CD14-positive monocyte (primary cell): ENCODE data around the gene CYP27B1. TPM values are rescaled to one million over a fixed set of nuclear protein-coding genes. Genes with fewer than 3 reads are reported as not detected.

Source experiments
- DNase-seq, 3 donors: peaks; one replicate each; pipeline ENCODE4 v3.0.0-alpha.2; 2011 to 2022
- H2AFZ ChIP-seq: 2 replicates; pipeline ENCODE4 v1.6.0; 2012; ENCODE audit warnings: mild to moderate bottlenecking, low read depth, low read length, inconsistent platforms; ENCODE audit not compliant: insufficient read depth, poor library complexity, severe bottlenecking
- H3K27ac ChIP-seq, 2 donors: 1 replicate in 1 of 2; 2 replicates in 1 of 2; pipeline ENCODE4 v1.5.1; 2012 to 2013; ENCODE audit warnings: low read length in 2 of 2, control low read depth in 1 of 2, inconsistent platforms in 1 of 2, low read depth in 1 of 2, mild to moderate bottlenecking in 1 of 2
- H3K27me3 ChIP-seq, 2 donors: one replicate each; pipeline versions ENCODE4 v1.6.0 to v1.6.1; 2011 to 2013; ENCODE audit warnings: low read length in 2 of 2; ENCODE audit not compliant: control insufficient read depth in 2 of 2, insufficient read depth in 2 of 2
- H3K36me3 ChIP-seq, 2 donors: replicated peaks in 1 of 2; 1 replicate in 1 of 2; 2 replicates in 1 of 2; pipeline versions ENCODE4 v1.5.1 to v1.6.1; 2012 to 2013; ENCODE audit warnings: low read length in 2 of 2, control low read depth in 1 of 2, inconsistent platforms in 1 of 2, mild to moderate bottlenecking in 1 of 2; ENCODE audit not compliant: insufficient read depth in 2 of 2, control insufficient read depth in 1 of 2
- H3K4me1 ChIP-seq, 2 donors: 1 replicate in 1 of 2; 2 replicates in 1 of 2; pipeline versions ENCODE4 v1.5.1 to v1.6.1; 2012 to 2013; ENCODE audit warnings: low read length in 2 of 2, control low read depth in 1 of 2, inconsistent platforms in 1 of 2, mild to moderate bottlenecking in 1 of 2, moderate library complexity in 1 of 2; ENCODE audit not compliant: insufficient read depth in 2 of 2, control insufficient read depth in 1 of 2
- H3K4me2 ChIP-seq: replicated peaks from 2 replicates; pipeline ENCODE3; 2012; ENCODE audit warnings: low read length, moderate library complexity, mild to moderate bottlenecking; ENCODE audit not compliant: poor library complexity, severe bottlenecking; ENCODE audit errors: extremely low read depth
- H3K4me3 ChIP-seq, 3 experiments: fragments of 200-600 bp in 1 of 3; sonication (generic) in 1 of 3; replicated peaks in 1 of 3; 1 replicate in 2 of 3; 2 replicates in 1 of 3; pipeline ENCODE4 v1.5.1; 2011 to 2013; ENCODE audit warnings: low read length in 3 of 3, mild to moderate bottlenecking in 3 of 3, control low read depth in 2 of 3, low read depth in 2 of 3, inconsistent platforms in 1 of 3, moderate library complexity in 1 of 3
- H3K79me2 ChIP-seq: 2 replicates; pipeline ENCODE4 v1.6.0; 2012; ENCODE audit warnings: mild to moderate bottlenecking, control low read depth, inconsistent platforms, low read length, moderate library complexity; ENCODE audit not compliant: insufficient read depth
- H3K9ac ChIP-seq: 2 replicates; pipeline ENCODE4 v1.6.0; 2017; ENCODE audit warnings: low read length, mild to moderate bottlenecking; ENCODE audit not compliant: insufficient read depth, poor library complexity, severe bottlenecking
- H3K9me3 ChIP-seq, 2 donors: replicated peaks in 1 of 2; 1 replicate in 1 of 2; 2 replicates in 1 of 2; pipeline versions ENCODE4 v1.5.1 to v1.6.1; 2012 to 2013; ENCODE audit warnings: low read length in 2 of 2, control low read depth in 1 of 2; ENCODE audit not compliant: control insufficient read depth in 1 of 2, insufficient read depth in 1 of 2
- H4K20me1 ChIP-seq: 2 replicates; pipeline ENCODE4 v1.6.0; 2012; ENCODE audit warnings: mild to moderate bottlenecking, low read length, control low read depth, moderate library complexity; ENCODE audit not compliant: insufficient read depth
- H3K27ac Mint-ChIP-seq, 7 donors: one replicate each; pipeline ENCODE4 v1.8.0; 2020; ENCODE audit warnings: mild to moderate bottlenecking in 7 of 7, mixed read lengths in 7 of 7, moderate library complexity in 6 of 7, inconsistent platforms in 2 of 7
- H3K27me3 Mint-ChIP-seq, 3 donors: one replicate each; pipeline ENCODE4 v1.8.0; 2021 to 2022; ENCODE audit warnings: low read depth in 3 of 3, mild to moderate bottlenecking in 3 of 3, mixed read lengths in 3 of 3, moderate library complexity in 3 of 3, inconsistent platforms in 1 of 3
- H3K36me3 Mint-ChIP-seq, 2 donors: one replicate each; pipeline ENCODE4 v1.8.0; 2020; ENCODE audit warnings: mixed read lengths in 2 of 2, inconsistent platforms in 1 of 2, mild to moderate bottlenecking in 1 of 2
- H3K4me1 Mint-ChIP-seq: one replicate; pipeline ENCODE4 v1.8.0; 2020; ENCODE audit warnings: mild to moderate bottlenecking, mixed read lengths
- H3K4me3 Mint-ChIP-seq, 2 donors: one replicate each; pipeline ENCODE4 v1.8.0; 2020; ENCODE audit warnings: mild to moderate bottlenecking in 2 of 2, mixed read lengths in 2 of 2, moderate library complexity in 1 of 2
- H3K9me3 Mint-ChIP-seq, 7 donors: one replicate each; pipeline ENCODE4 v1.8.0; 2020 to 2022; ENCODE audit warnings: mixed read lengths in 7 of 7, mild to moderate bottlenecking in 6 of 7, moderate library complexity in 6 of 7, inconsistent platforms in 2 of 7
- CTCF ChIP-seq: fragments of 200-600 bp; IDR thresholded peaks from one replicate; pipeline ENCODE4 v1.8.0; 2022; ENCODE audit warnings: antibody characterized with exemption, mild to moderate bottlenecking
- WGBS: methylation state at CpG from one replicate; pipeline ENCODE4 v1.1.5; 2013; ENCODE audit warnings: missing lambda C conversion rate; ENCODE audit not compliant: insufficient coverage; 5-methylcytosine and 5-hydroxymethylcytosine counted together
- intact Hi-C, 2 donors: fragments of 100-400 bp; cut with micrococcal nuclease; formaldehyde crosslinking; loops; one replicate each; pipeline versions ENCODE4 v1.15.0 to v1.15.1; 2023
- polyA plus RNA-seq, 3 donors: library from polyadenylated mRNA; depleted of rRNA in 1 of 3; unstranded in 2 of 3; stranded (reverse) in 1 of 3; fragments of 300-500 nt in 2 of 3; fragments of >200 nt in 1 of 3; fragmentation: Illumina TruSeq in 2 of 3; gene quantifications; 1 replicate in 2 of 3; 2 replicates in 1 of 3; pipeline ENCODE4 v1.2.3, GENCODE V29; 2012 to 2021

CYP27B1 gene
- polyA plus RNA-seq, 3 donors: 0.81 TPM; not detected in 2

GRCh38 chr12:57772429-57773322, 5.8 kb upstream of the CYP27B1 start, which contains the start of gene EEF1AKMT3:
Gene EEF1AKMT3 (plus strand): TSS chr12:57772614. CDS start chr12:57772725, 111 bp downstream.
- Histone ChIP-seq H3K36me3 (peaks cover 0 to 6% of the 10 kb centered on the region in 2 donors), H3K9me3 (no peaks in the 10 kb centered on the region), H3K79me2 (no peaks in the 10 kb centered on the region), H2AFZ (peak within 1 kb of the TSS; percentile 99), H3K27me3 (peaks cover 0 to 5% of the 10 kb centered on the region in 2 donors), H3K4me3 (peak within 1 kb of the TSS; percentile 77 to 98 (median 82)), H3K9ac (peak within 1 kb of the TSS; percentile 69), H4K20me1 (no peaks in the 10 kb centered on the region), H3K4me1 (peaks cover 36 to 40% of the 10 kb centered on the region in 2 donors), H3K4me2 (peak within 1 kb of the TSS; percentile 97), H3K27ac (peak within 1 kb of the TSS; percentile 72 to 93)
- 1% methylated on average over 53 of the region's 67 CpGs for WGBS
- peaks cover 3 to 7% (median 6%) of the 10 kb centered on the region in 3 donors for H3K27me3 Mint-ChIP-seq
- H3K27ac Mint-ChIP-seq: peak within 1 kb of the TSS; percentile 96 to 99 (median 98)
- TF ChIP-seq CTCF: no peak
- peaks cover 19 to 30% of the 10 kb centered on the region in 2 donors for H3K36me3 Mint-ChIP-seq
- DNase-seq: peak in 2 of 3 donors; percentile 10 to 28
- peaks cover 0 to 6% (median 0%) of the 10 kb centered on the region in 7 donors for H3K9me3 Mint-ChIP-seq
- intact Hi-C loops: loop anchor here in 1 of 2 donors (5.0 kb wide), 1 partner anchor 75 kb away; the partner anchor contains the start of gene CTDSP2
- peaks cover 37% of the 10 kb centered on the region for H3K4me1 Mint-ChIP-seq
- H3K4me3 Mint-ChIP-seq: peak within 1 kb of the TSS; percentile 96 to 98

- Histone ChIP-seq H4K20me1 (no peaks in the 10 kb centered on the region), H3K9me3 (peaks cover 0 to 6% of the 10 kb centered on the region in 2 donors), H3K4me3 (peak within 1 kb of the TSS; percentile 77 to 98 (median 82)), H3K4me1 (peaks cover 38 to 44% of the 10 kb centered on the region in 2 donors), H3K36me3 (peaks cover 0 to 6% of the 10 kb centered on the region in 2 donors), H3K27me3 (peaks cover 7 to 13% of the 10 kb centered on the region in 2 donors), H2AFZ (peak within 1 kb of the TSS; percentile 99), H3K79me2 (no peaks in the 10 kb centered on the region), H3K4me2 (peak within 1 kb of the TSS; percentile 97), H3K27ac (peak within 1 kb of the TSS; percentile 72 to 93), H3K9ac (peak within 1 kb of the TSS; percentile 69)
- no peak for TF ChIP-seq CTCF
- H3K4me1 Mint-ChIP-seq: peaks cover 39% of the 10 kb centered on the region
- intact Hi-C loops: loop anchor here in 1 of 2 donors (5.0 kb wide), 1 partner anchor 75 kb away; the partner anchor contains the start of gene CTDSP2
- WGBS: under 1% methylated on average over 27 of the region's 28 CpGs
- H3K27ac Mint-ChIP-seq: peak within 1 kb of the TSS; percentile 96 to 99 (median 98)
- H3K4me3 Mint-ChIP-seq: peak within 1 kb of the TSS; percentile 96 to 98
- H3K36me3 Mint-ChIP-seq: peaks cover 19 to 26% of the 10 kb centered on the region in 2 donors
- peaks cover 11 to 14% (median 13%) of the 10 kb centered on the region in 3 donors for H3K27me3 Mint-ChIP-seq
- H3K9me3 Mint-ChIP-seq: peaks cover 0 to 8% (median 0%) of the 10 kb centered on the region in 7 donors
- DNase-seq: peak; percentile 88 to 92 (median 91)
Measured at GRCh38 chr12:57771873-57772428, 5.1 kb upstream of the CYP27B1 start, which contains the start of gene METTL1. Gene METTL1 (minus strand): TSS chr12:57772105. CDS start chr12:57772083, 22 bp downstream.
